ENCODE results near the gene NR6A1. TPM values are rescaled to one million over a fixed set of nuclear protein-coding genes. Genes with fewer than 3 reads are reported as not detected.

NR6A1 gene
- polyA plus RNA-seq, 1 donor from 2014 or later: 4.3 TPM

DNA sequence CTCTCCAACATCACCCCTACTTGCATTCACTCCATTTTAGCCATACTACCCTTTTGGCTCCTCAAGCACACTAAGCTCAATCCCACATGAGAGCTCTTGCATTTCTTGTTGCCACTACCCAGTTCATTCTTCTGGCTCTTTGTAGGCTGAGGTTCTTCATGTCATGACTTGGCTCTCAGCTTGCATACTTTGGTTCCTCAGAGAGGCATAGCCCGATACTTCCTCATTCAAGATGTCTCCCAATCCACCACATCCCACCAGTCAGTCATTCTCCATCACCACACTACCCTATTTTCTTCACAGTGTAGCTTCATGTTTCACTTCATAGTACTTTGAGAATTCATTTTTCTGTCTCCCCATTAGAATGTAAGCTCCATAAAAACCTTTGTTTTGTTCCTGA, 116.7 kb downstream of the NR6A1 start:
- Histone ChIP-seq H4K20me1 (ENCODE audit: insufficient read depth) (no peaks in the 10 kb centered on the region), H3K27ac (ENCODE audit: low read length) (no peak overlapping the region), H3F3A (ENCODE audit: insufficient read depth, low read length, poor library complexity, severe bottlenecking) (no peaks in the 10 kb centered on the region), H3K4me3 (ENCODE audit: low read length) (no peak overlapping the region), H3K36me3 (ENCODE audit: insufficient read depth, low read length) (no peaks in the 10 kb centered on the region), H3K9ac (ENCODE audit: low read length) (no peak overlapping the region), H3K9me3 (ENCODE audit: low read length) (no peaks in the 10 kb centered on the region), H3K4me2 (ENCODE audit: low read length) (no peak overlapping the region), H3K27me3 (ENCODE audit: insufficient read depth, low read depth, low read length) (no peaks in the 10 kb centered on the region), H2AFZ (ENCODE audit: low read depth, low read length) (no peak overlapping the region), H3K79me2 (replicated peaks; ENCODE audit: insufficient read depth, low read length) (no peaks in the 10 kb centered on the region), H3K9me2 (ENCODE audit: insufficient read depth, low read length) (no peaks in the 10 kb centered on the region)
- TF ChIP-seq EP300 (conservative IDR thresholded peaks at IDR 0.05; ENCODE audit: poor library complexity, severe bottlenecking): no peak
- no peak for TF ChIP-seq TAF1 (IDR thresholded peaks at IDR 0.05; ENCODE audit: low read depth)
- no peak for TF ChIP-seq EZH2 (IDR thresholded peaks at IDR 0.05; ENCODE audit: borderline replicate concordance, insufficient read depth, low read length, poor library complexity, severe bottlenecking)
- no peak for TF ChIP-seq POLR2AphosphoS5 (IDR thresholded peaks at IDR 0.05)
- TF ChIP-seq RAD21 (conservative IDR thresholded peaks at IDR 0.05): no peak
- TF ChIP-seq SMC3 (conservative IDR thresholded peaks at IDR 0.05; ENCODE audit: poor library complexity): no peak
- TF ChIP-seq MXI1 (conservative IDR thresholded peaks at IDR 0.05; ENCODE audit: poor library complexity, severe bottlenecking): no peak

DNA sequence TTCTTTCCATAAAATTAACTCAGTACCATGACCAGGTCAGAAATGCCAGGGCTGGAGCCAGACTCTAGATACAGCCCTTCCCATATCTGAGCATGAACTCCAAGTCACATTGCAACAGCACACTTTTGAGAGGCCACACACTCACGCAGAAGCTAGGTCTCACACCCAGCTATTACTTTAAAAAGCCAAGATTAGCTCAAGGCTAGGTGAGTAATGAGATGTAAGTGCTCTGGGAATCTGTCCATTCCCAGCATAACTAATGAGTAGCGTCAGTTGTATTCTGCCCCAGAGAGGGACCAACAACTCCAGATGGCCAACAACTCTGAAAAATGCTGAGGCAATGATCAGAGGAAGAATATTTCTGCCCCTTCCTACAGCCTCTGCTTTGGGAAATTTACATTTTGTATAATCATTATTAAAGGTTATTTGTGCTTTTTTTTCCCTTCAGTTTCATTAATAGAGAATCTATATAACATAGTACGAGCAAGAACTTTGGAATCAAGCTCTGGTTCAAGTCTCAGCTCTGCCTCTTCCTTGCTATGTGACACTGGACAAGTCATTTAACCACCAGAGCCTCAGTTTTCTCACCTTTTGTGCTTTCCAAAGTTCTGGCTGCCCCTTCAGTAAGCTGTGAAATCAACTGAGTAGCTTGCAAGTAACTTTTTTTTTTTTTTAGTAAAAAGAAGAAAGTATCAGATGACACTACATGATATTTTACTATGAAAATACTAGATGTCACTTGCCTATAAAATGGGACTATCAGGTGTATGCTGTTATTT, 118.3 kb downstream of the NR6A1 start:
- H3K27me3 ChIP-seq (ENCODE audit: insufficient read depth, low read depth, low read length): no peaks in the 10 kb centered on the region
- H3K36me3 ChIP-seq (ENCODE audit: insufficient read depth, low read length): no peaks in the 10 kb centered on the region
- no peak overlapping the region for H3K9ac ChIP-seq (ENCODE audit: low read length)
- no peaks in the 10 kb centered on the region for H3F3A ChIP-seq (ENCODE audit: insufficient read depth, low read length, poor library complexity, severe bottlenecking)
- TF ChIP-seq SMC3 (conservative IDR thresholded peaks at IDR 0.05; ENCODE audit: poor library complexity) (no peak), POLR2AphosphoS5 (IDR thresholded peaks at IDR 0.05) (no peak), EZH2 (IDR thresholded peaks at IDR 0.05; ENCODE audit: borderline replicate concordance, insufficient read depth, low read length, poor library complexity, severe bottlenecking) (no peak)
- TF ChIP-seq, protein P1, sequence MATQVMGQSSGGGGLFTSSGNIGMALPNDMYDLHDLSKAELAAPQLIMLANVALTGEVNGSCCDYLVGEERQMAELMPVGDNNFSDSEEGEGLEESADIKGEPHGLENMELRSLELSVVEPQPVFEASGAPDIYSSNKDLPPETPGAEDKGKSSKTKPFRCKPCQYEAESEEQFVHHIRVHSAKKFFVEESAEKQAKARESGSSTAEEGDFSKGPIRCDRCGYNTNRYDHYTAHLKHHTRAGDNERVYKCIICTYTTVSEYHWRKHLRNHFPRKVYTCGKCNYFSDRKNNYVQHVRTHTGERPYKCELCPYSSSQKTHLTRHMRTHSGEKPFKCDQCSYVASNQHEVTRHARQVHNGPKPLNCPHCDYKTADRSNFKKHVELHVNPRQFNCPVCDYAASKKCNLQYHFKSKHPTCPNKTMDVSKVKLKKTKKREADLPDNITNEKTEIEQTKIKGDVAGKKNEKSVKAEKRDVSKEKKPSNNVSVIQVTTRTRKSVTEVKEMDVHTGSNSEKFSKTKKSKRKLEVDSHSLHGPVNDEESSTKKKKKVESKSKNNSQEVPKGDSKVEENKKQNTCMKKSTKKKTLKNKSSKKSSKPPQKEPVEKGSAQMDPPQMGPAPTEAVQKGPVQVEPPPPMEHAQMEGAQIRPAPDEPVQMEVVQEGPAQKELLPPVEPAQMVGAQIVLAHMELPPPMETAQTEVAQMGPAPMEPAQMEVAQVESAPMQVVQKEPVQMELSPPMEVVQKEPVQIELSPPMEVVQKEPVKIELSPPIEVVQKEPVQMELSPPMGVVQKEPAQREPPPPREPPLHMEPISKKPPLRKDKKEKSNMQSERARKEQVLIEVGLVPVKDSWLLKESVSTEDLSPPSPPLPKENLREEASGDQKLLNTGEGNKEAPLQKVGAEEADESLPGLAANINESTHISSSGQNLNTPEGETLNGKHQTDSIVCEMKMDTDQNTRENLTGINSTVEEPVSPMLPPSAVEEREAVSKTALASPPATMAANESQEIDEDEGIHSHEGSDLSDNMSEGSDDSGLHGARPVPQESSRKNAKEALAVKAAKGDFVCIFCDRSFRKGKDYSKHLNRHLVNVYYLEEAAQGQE (IDR thresholded peaks at IDR 0.05; ENCODE audit: borderline replicate concordance): no peak
- no peak overlapping the region for H3K4me2 ChIP-seq (ENCODE audit: low read length)
- no peaks in the 10 kb centered on the region for H3K9me2 ChIP-seq (ENCODE audit: insufficient read depth, low read length)
- H3K9me3 ChIP-seq (ENCODE audit: low read length): no peaks in the 10 kb centered on the region
- H2AFZ ChIP-seq (ENCODE audit: low read depth, low read length): no peak overlapping the region
- no peak overlapping the region for H3K27ac ChIP-seq (ENCODE audit: low read length)
- H4K20me1 ChIP-seq (ENCODE audit: insufficient read depth): no peaks in the 10 kb centered on the region
- no peaks in the 10 kb centered on the region for H3K79me2 ChIP-seq (replicated peaks; ENCODE audit: insufficient read depth, low read length)
- H3K4me3 ChIP-seq (ENCODE audit: low read length): no peak overlapping the region

DNA sequence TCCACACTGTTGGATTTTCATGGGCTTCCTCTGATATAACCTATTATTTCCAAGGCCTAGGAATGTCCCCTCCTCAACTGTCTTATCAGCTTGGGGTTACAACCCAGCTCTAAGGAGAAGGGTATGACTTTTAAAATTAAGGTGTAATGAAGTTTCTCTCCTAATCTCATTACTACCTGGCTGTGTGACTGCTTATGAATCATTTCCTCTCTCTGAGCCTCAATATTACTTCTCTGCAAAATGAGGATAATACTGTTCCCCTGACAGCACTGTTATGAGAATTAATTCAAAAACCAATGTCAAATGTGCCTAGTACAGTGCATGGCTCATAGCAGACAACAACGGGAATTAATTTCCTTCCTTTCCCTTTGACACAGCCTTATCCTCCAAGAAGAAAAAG, 118.9 kb downstream of the NR6A1 start:
- no peaks in the 10 kb centered on the region for H4K20me1 ChIP-seq (ENCODE audit: insufficient read depth)
- H3K9me3 ChIP-seq (ENCODE audit: low read length): no peaks in the 10 kb centered on the region
- no peaks in the 10 kb centered on the region for H3K9me2 ChIP-seq (ENCODE audit: insufficient read depth, low read length)
- TF ChIP-seq POLR2AphosphoS5 (IDR thresholded peaks at IDR 0.05) (no peak), MXI1 (conservative IDR thresholded peaks at IDR 0.05; ENCODE audit: poor library complexity, severe bottlenecking) (no peak)
- H3K27me3 ChIP-seq (ENCODE audit: insufficient read depth, low read depth, low read length): no peaks in the 10 kb centered on the region
- no peak overlapping the region for H2AFZ ChIP-seq (ENCODE audit: low read depth, low read length)
- H3K4me3 ChIP-seq (ENCODE audit: low read length): no peak overlapping the region
- no peaks in the 10 kb centered on the region for H3F3A ChIP-seq (ENCODE audit: insufficient read depth, low read length, poor library complexity, severe bottlenecking)
- H3K79me2 ChIP-seq (replicated peaks; ENCODE audit: insufficient read depth, low read length): no peaks in the 10 kb centered on the region
- no peak overlapping the region for H3K9ac ChIP-seq (ENCODE audit: low read length)
- H3K4me2 ChIP-seq (ENCODE audit: low read length): no peak overlapping the region
- H3K36me3 ChIP-seq (ENCODE audit: insufficient read depth, low read length): no peaks in the 10 kb centered on the region
- no peak overlapping the region for H3K27ac ChIP-seq (ENCODE audit: low read length)
